ENCODE results near the gene ACTR5.
"Not testable (repeated sequence)": the region's sequence is repeated elsewhere in the genome, so short reads cannot be mapped to it uniquely, and the experiment has no call there.

ACTR5 gene

DNA sequence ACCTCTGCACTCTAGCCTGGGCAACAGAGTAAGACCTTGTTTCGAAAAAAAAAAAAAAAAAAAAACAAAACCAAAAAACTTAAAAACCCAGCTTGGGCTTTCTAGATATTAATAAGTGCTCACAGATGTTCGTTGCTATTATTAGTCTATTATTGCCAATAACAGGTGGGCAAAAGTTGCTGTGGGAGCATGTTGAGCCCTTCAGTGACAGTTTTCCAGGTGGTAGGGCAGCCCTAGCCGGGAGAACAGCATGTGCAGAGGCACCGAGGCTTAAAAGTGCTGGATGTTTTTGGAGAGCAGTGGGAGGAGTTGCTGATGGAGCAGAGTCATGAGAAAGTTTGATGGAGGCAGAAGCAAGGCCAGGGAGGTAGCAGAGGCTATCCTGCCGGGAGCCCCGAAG, 61.7 kb downstream of the ACTR5 start:
- H3K36me3 ChIP-seq (ENCODE audit: insufficient read depth, low read length), result no peaks in the 10 kb centered on the region
- no peak overlapping the region for H3K9ac ChIP-seq (ENCODE audit: insufficient read length)
- no peaks in the 10 kb centered on the region for H3K9me3 ChIP-seq (ENCODE audit: low read depth, low read length)
- H3K4me3 ChIP-seq, result no peak overlapping the region
- DNase-seq (ENCODE audit: low read depth, low spot score), result no peak
- TF ChIP-seq FOXP2 (optimal IDR thresholded peaks at IDR 0.05; ENCODE audit: control extremely low read depth, extremely low read length, insufficient read depth) (no peak), EZH2 (IDR thresholded peaks at IDR 0.05) (no peak), POLR2AphosphoS5 (IDR thresholded peaks at IDR 0.05; ENCODE audit: borderline replicate concordance, low read depth, low read length) (no peak)
- no peak overlapping the region for H3K27ac ChIP-seq

DNA sequence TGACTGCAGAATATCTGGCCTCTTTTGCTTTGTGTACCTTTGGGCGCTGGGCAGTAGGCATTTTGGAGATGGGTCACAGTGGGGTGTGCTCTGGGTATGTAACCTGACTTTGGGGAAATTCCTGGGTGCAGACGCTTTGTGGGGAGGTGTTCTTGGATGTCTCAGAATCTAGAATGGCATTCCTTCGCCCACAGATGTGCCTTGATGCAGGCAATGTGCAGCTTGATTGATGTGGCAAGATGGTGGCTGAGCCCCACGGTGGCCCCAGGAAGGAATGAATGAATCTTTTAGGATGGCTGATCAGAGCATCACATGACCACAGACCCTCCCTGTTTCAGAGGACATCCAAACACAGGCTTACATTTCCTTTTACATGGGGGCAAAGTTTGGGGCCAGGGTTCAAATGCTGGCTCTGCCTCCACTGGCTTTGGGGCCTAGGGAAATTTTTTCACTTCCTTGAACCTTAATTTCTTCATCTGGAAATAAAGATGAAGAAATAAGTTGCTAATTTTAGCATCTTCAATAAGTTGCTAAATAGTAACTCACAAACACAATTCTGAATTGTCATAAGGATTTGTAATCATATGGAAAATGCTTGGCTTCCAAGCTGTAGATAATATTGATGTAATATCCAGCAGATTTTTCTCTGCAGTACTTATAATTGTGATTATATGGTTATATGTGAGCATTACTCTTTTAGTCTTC, 62.8 kb downstream of the ACTR5 start:
- Histone ChIP-seq H3K9ac (ENCODE audit: insufficient read length) (no peak overlapping the region), H3K36me3 (ENCODE audit: insufficient read depth, low read length) (no peaks in the 10 kb centered on the region), H3K27ac (no peak overlapping the region), H3K4me3 (no peak overlapping the region), H3K9me3 (ENCODE audit: low read depth, low read length) (no peaks in the 10 kb centered on the region)
- TF ChIP-seq FOXP2 (optimal IDR thresholded peaks at IDR 0.05; ENCODE audit: control extremely low read depth, extremely low read length, insufficient read depth) (no peak), POLR2AphosphoS5 (IDR thresholded peaks at IDR 0.05; ENCODE audit: borderline replicate concordance, low read depth, low read length) (no peak), EZH2 (IDR thresholded peaks at IDR 0.05) (no peak)
- no peak for DNase-seq (ENCODE audit: low read depth, low spot score)

DNA sequence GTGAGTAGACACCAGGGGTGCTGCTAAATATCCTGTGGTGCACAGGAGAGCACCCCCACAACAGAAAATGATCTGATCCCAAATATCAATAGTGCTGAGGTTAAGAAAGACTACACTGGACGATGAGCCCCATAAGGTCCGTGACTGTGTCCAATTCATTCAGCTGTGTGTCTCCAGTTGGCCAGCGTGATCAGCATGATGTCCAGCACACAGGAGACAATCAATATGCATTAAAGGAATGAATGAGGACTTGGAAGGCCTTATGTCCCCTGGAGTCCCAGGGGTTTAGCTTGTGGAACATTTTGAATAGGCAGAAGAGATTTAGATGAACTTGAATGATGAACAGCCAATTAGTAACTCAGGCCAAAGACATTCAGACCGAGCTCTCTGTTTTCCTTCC, 63.5 kb downstream of the ACTR5 start:
- no peak for DNase-seq (ENCODE audit: low read depth, low spot score)
- Histone ChIP-seq H3K9me3 (ENCODE audit: low read depth, low read length) (no peaks in the 10 kb centered on the region), H3K9ac (ENCODE audit: insufficient read length) (no peak overlapping the region), H3K27ac (no peak overlapping the region), H3K4me3 (no peak overlapping the region), H3K36me3 (ENCODE audit: insufficient read depth, low read length) (no peaks in the 10 kb centered on the region)
- TF ChIP-seq EZH2 (IDR thresholded peaks at IDR 0.05) (no peak), FOXP2 (optimal IDR thresholded peaks at IDR 0.05; ENCODE audit: control extremely low read depth, extremely low read length, insufficient read depth) (no peak), POLR2AphosphoS5 (IDR thresholded peaks at IDR 0.05; ENCODE audit: borderline replicate concordance, low read depth, low read length) (no peak)

DNA sequence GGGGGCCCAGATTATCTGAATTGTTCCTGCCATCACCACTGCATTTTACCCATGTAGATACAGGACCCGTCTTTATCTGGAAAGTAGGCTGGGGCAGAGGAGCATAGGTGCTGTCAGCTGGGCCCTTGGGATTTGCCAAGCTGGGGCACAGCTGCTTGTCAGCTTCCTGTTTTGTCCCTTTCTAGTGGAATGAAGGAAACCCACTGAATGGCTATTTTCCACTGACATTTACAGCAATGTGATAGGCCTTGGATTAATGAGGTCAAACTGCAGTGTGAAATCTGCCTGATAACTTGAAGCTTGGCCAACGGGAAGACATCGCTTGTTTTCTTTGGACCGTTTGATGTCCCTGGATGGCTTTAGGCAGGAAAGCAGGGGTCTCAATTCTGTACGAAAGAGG, 63.9 kb downstream of the ACTR5 start:
- Histone ChIP-seq H3K27ac (no peak overlapping the region), H3K4me3 (no peak overlapping the region), H3K36me3 (ENCODE audit: insufficient read depth, low read length) (no peaks in the 10 kb centered on the region), H3K9me3 (ENCODE audit: low read depth, low read length) (no peaks in the 10 kb centered on the region), H3K9ac (ENCODE audit: insufficient read length) (no peak overlapping the region)
- TF ChIP-seq FOXP2 (optimal IDR thresholded peaks at IDR 0.05; ENCODE audit: control extremely low read depth, extremely low read length, insufficient read depth), result no peak
- TF ChIP-seq POLR2AphosphoS5 (IDR thresholded peaks at IDR 0.05; ENCODE audit: borderline replicate concordance, low read depth, low read length), result no peak
- no peak for TF ChIP-seq EZH2 (IDR thresholded peaks at IDR 0.05)
- DNase-seq (ENCODE audit: low read depth, low spot score), result no peak

DNA sequence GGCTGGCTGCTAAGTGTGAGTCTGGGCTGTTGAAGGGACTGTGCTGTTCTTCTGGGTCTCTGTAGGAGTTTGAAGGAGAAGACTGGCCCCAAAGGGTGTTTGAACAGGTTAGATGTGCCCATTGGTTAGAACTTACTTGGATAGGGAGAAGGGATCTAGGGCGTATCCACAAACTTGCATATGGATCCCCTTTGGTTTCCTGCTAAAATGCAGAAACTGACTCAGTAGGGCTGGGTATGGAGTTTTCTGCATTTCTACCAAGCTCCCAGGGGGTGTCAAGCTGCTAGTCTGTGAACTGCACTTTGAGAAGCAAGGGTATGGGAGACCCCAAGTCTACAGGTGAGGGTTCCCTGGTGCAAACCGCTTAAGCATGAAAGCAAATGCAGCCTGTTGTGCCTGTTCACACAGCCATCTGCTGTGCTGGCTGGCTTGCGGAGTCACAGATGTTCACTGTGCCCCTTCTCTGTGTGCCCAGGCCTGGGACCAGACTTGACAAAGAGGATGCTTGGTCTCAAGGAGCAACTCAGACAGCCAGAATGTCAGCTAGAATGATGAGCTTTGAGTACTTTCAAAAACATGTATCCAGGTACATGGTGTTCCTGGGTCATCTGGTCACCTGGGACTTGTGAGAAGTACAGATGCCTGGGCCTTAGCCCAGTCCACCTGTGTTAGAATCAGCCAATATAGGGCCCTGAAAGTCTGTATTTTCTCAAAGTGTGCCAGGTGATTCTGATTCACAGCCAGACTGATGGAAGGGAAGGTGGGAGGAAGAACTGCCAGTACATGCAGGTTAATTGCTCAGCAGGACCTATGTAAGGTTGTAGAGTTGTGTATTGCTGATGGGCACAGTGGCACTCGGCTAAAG, 64.7 kb downstream of the ACTR5 start:
- Histone ChIP-seq H3K9ac (ENCODE audit: insufficient read length) (no peak overlapping the region), H3K27ac (no peak overlapping the region), H3K36me3 (ENCODE audit: insufficient read depth, low read length) (no peaks in the 10 kb centered on the region), H3K4me3 (no peak overlapping the region), H3K9me3 (ENCODE audit: low read depth, low read length) (no peaks in the 10 kb centered on the region)
- TF ChIP-seq POLR2AphosphoS5 (IDR thresholded peaks at IDR 0.05; ENCODE audit: borderline replicate concordance, low read depth, low read length) (no peak), EZH2 (IDR thresholded peaks at IDR 0.05) (no peak), FOXP2 (optimal IDR thresholded peaks at IDR 0.05; ENCODE audit: control extremely low read depth, extremely low read length, insufficient read depth) (no peak)
- DNase-seq (ENCODE audit: low read depth, low spot score), result no peak

DNA sequence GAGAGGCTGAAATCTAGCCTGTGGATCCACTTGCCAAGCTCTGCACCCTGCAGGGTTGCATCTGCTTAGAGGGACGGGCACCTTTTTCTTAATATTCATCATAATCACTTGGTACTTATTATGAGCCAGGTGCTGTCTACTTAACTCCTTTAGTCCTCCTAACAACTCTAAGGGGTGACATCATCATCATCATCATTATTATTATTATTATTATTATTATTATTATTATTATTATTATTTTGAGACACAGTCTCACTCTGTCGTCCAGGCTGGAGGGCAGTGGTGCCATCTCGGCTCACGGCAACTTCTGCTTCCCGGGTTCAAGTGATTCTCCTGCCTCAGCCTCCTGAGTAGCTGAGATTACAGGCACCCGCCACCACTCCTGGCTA, 65.3 kb downstream of the ACTR5 start:
- H3K36me3 ChIP-seq (ENCODE audit: insufficient read depth, low read length); H3K27ac ChIP-seq; H3K9ac ChIP-seq (ENCODE audit: insufficient read length); H3K9me3 ChIP-seq (ENCODE audit: low read depth, low read length); H3K4me3 ChIP-seq; DNase-seq (ENCODE audit: low read depth, low spot score): not testable (repeated sequence)

DNA sequence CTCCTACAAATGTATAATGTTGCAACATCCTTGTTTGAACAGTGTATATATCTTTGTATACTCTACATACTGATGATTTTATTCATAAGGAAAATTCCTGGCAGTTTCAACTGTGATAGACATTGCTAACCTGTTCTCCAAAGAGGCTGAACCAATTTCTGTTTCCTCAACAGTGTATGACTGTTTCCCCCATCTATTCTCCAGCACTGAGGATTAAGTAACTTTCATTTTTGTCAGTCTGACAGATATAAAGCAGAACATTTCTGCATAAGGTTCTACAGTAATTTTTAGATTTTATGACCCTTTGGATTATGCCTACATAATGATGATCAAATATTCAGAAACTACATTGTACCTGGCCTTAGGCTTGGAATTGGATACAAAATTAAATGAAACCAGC, 67.2 kb downstream of the ACTR5 start:
- TF ChIP-seq EZH2 (IDR thresholded peaks at IDR 0.05) (no peak), FOXP2 (optimal IDR thresholded peaks at IDR 0.05; ENCODE audit: control extremely low read depth, extremely low read length, insufficient read depth) (no peak), POLR2AphosphoS5 (IDR thresholded peaks at IDR 0.05; ENCODE audit: borderline replicate concordance, low read depth, low read length) (no peak)
- no peak for DNase-seq (ENCODE audit: low read depth, low spot score)
- no peaks in the 10 kb centered on the region for H3K36me3 ChIP-seq (ENCODE audit: insufficient read depth, low read length)
- H3K9ac ChIP-seq (ENCODE audit: insufficient read length), result no peak overlapping the region
- no peak overlapping the region for H3K4me3 ChIP-seq
- no peaks in the 10 kb centered on the region for H3K9me3 ChIP-seq (ENCODE audit: low read depth, low read length)
- H3K27ac ChIP-seq, result no peak overlapping the region

DNA sequence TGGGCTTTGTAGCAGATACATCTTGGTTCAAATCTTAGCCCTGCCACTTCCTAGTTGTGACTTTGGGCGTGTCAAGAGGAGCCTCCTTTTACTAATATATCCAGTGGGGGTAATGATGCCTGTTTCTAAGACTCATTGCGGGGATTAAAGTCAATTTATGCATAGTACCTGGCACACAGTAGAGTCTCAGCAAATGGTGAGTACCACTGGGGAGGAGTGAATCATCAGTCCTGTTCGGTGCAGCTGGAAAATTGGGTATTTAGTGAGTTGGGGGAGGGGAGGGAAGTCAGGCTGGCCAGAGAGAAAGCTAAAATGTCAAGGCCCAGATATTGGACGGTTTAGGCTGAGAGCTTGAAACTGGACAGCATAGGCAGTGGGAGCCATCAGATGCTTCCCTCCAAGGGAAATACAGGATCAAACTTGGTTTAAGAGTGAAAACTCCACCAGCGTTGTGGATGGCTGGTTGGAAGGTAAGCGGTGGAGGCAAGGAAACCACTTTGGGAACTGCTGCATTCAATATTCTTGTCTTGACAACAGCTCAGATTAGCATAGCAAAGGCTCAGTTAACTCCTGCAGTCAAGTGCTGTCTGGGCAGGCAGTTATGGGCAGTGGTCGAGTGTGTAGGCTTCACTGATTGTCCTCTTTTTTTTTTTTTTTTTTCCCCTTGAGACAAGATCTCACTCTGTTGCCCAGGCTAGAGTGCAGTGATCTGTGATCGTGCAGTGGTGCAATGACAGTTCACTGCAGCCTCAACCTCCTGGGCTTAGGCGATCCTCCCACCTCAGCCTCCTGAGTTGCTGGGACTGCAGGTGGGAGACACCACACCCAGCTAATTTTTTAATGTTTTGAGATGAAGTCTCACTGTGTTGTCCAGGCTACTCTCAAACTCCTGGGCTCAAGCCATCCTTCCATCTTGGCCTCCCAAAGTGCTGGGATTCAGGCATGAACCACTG, 70.1 kb downstream of the ACTR5 start:
- Histone ChIP-seq H3K9ac (ENCODE audit: insufficient read length) (no peak overlapping the region), H3K4me3 (no peak overlapping the region), H3K9me3 (ENCODE audit: low read depth, low read length) (no peaks in the 10 kb centered on the region), H3K36me3 (ENCODE audit: insufficient read depth, low read length) (no peaks in the 10 kb centered on the region), H3K27ac (no peak overlapping the region)
- no peak for DNase-seq (ENCODE audit: low read depth, low spot score)
- TF ChIP-seq FOXP2 (optimal IDR thresholded peaks at IDR 0.05; ENCODE audit: control extremely low read depth, extremely low read length, insufficient read depth), result no peak
- TF ChIP-seq EZH2 (IDR thresholded peaks at IDR 0.05), result no peak
- TF ChIP-seq POLR2AphosphoS5 (IDR thresholded peaks at IDR 0.05; ENCODE audit: borderline replicate concordance, low read depth, low read length), result no peak
